ENCODE results near the gene OSBPL2.

OSBPL2 gene

GRCh38 chr20:62332989-62333819, 94.9 kb downstream of the OSBPL2 start:
- Mint-ChIP-seq H3K4me1 (ENCODE audit: low read depth) (no peaks in the 10 kb centered on the region), H3K4me3 (no peak overlapping the region), H3K27me3 (ENCODE audit: low read depth) (no peaks in the 10 kb centered on the region), H3K36me3 (ENCODE audit: low read depth) (no peaks in the 10 kb centered on the region), H3K27ac (no peak overlapping the region), H3K9me3 (no peaks in the 10 kb centered on the region)

GRCh38 chr20:62333820-62334595, 95.7 kb downstream of the OSBPL2 start:
- no peak overlapping the region for H3K27ac Mint-ChIP-seq
- H3K4me3 Mint-ChIP-seq, result no peak overlapping the region
- no peaks in the 10 kb centered on the region for H3K36me3 Mint-ChIP-seq (ENCODE audit: low read depth)
- H3K27me3 Mint-ChIP-seq (ENCODE audit: low read depth), result no peaks in the 10 kb centered on the region
- H3K9me3 Mint-ChIP-seq, result no peaks in the 10 kb centered on the region
- H3K4me1 Mint-ChIP-seq (ENCODE audit: low read depth), result no peaks in the 10 kb centered on the region

DNA sequence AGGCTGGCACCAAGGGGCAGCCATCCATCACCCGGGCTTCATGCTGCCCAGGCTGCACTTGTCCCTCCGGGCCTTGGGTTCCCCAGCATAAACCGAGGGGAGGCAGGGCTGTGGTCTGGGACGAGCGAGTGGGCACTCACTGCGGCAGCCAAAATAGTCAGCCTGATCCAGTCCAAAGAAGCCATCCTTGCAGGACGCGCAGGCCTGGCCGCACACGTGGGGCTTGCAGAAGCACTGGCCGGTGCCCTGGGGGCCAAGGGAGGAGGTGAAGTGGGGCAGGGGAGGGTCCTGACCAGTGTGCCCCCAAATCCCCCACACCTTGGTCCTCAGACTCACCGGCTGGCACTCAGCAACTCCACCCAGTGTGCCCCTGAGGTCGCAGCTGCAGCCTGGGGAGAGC, 96.6 kb downstream of the OSBPL2 start:
- no peak overlapping the region for H3K27ac Mint-ChIP-seq
- H3K9me3 Mint-ChIP-seq, result no peaks in the 10 kb centered on the region
- no peak overlapping the region for H3K4me3 Mint-ChIP-seq
- H3K36me3 Mint-ChIP-seq (ENCODE audit: low read depth), result no peaks in the 10 kb centered on the region
- H3K27me3 Mint-ChIP-seq (ENCODE audit: low read depth), result no peaks in the 10 kb centered on the region
- H3K4me1 Mint-ChIP-seq (ENCODE audit: low read depth), result no peaks in the 10 kb centered on the region

- H3K36me3 Mint-ChIP-seq (ENCODE audit: low read depth), result no peaks in the 10 kb centered on the region
- no peaks in the 10 kb centered on the region for H3K9me3 Mint-ChIP-seq
- H3K27ac Mint-ChIP-seq, result no peak overlapping the region
- H3K4me1 Mint-ChIP-seq (ENCODE audit: low read depth), result no peaks in the 10 kb centered on the region
- H3K27me3 Mint-ChIP-seq (ENCODE audit: low read depth), result no peaks in the 10 kb centered on the region
- H3K4me3 Mint-ChIP-seq, result no peak overlapping the region
Observed at GRCh38 chr20:62335532-62335931, 97.2 kb downstream of the OSBPL2 start.

DNA sequence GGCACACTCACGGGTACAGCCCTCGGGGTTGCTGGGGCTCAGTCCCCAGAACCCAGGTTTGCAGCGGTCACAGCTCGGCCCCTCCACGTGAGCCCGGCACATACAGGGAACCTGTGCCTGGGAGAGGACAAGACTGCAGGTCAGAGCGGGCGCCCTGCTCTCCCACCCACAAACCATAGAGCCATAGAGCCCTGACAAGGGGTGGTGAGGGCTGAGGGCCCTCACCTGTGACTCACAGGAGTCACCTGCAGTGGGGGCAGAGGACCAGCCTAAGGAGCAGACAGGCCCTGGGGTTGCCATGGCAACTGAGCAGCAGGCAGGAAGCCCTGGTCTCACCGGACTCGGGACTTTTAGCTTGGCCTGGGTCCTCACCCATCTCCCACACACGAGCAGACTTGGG, 98.0 kb downstream of the OSBPL2 start:
- no peaks in the 10 kb centered on the region for H3K4me1 Mint-ChIP-seq (ENCODE audit: low read depth)
- no peaks in the 10 kb centered on the region for H3K9me3 Mint-ChIP-seq
- H3K4me3 Mint-ChIP-seq, result no peak overlapping the region
- H3K27me3 Mint-ChIP-seq (ENCODE audit: low read depth), result no peaks in the 10 kb centered on the region
- no peak overlapping the region for H3K27ac Mint-ChIP-seq
- no peaks in the 10 kb centered on the region for H3K36me3 Mint-ChIP-seq (ENCODE audit: low read depth)

DNA sequence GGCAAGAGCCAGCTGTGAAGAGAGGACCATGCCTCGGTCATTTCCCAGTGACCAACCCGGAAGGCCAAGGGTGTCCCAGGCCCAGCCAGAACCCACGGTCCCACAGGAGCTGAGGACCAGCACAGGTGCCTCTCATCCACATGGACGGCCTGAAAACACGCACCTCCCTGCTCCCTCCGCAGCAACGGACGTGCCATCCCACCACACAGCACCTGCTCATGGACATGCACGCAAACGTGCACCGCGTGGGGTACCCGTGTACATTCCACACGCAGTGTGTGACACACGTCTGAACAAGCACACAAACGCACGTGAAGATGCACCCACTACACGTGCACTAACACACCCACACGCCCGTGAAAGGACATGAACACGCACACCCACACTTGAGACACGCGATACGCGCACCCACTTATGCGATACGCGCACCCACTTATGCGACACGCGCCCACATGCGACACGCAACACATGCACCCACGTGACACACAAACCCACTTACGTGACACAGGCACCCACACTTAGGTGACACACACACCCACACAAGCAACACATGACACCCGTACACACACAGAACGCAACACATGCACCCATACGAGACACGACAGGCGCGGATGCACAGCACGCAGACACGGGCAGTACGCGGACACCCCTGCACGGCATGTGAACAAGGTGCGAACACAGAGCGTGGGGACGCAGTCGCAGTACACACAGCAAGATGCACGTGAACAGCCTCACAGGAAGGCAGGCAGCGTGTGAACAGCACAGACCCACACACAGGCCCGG, 98.6 kb downstream of the OSBPL2 start:
- Mint-ChIP-seq H3K27me3 (ENCODE audit: low read depth) (no peaks in the 10 kb centered on the region), H3K4me3 (no peak overlapping the region), H3K4me1 (ENCODE audit: low read depth) (no peaks in the 10 kb centered on the region), H3K9me3 (no peaks in the 10 kb centered on the region), H3K36me3 (ENCODE audit: low read depth) (no peaks in the 10 kb centered on the region), H3K27ac (no peak overlapping the region)

- H3K4me1 Mint-ChIP-seq (ENCODE audit: low read depth), result no peaks in the 10 kb centered on the region
- no peaks in the 10 kb centered on the region for H3K9me3 Mint-ChIP-seq
- no peaks in the 10 kb centered on the region for H3K36me3 Mint-ChIP-seq (ENCODE audit: low read depth)
- no peak overlapping the region for H3K27ac Mint-ChIP-seq
- no peak overlapping the region for H3K4me3 Mint-ChIP-seq
- no peaks in the 10 kb centered on the region for H3K27me3 Mint-ChIP-seq (ENCODE audit: low read depth)
Observed at GRCh38 chr20:62337558-62338293, 99.4 kb downstream of the OSBPL2 start.

DNA sequence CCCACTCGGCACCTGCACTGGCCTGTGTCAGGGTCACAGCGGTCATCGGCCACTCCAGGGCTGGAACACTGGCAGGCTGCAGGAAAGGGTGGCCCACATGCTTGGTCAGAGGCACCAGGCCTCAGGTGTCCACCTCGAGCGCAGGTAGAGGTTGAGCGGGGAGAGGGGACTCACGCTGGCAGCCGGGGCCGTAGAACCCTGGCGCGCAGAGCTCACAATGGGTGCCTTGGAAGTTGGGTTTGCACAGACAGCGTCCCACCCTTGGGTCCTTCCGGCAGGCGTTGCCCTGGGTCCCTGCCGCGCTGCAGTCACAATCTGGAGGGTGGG, 99.9 kb downstream of the OSBPL2 start:
- no peaks in the 10 kb centered on the region for H3K9me3 Mint-ChIP-seq
- H3K27me3 Mint-ChIP-seq (ENCODE audit: low read depth), result peaks cover 3% of the 10 kb centered on the region
- no peaks in the 10 kb centered on the region for H3K4me1 Mint-ChIP-seq (ENCODE audit: low read depth)
- no peak overlapping the region for H3K27ac Mint-ChIP-seq
- H3K4me3 Mint-ChIP-seq, result no peak overlapping the region
- H3K36me3 Mint-ChIP-seq (ENCODE audit: low read depth), result no peaks in the 10 kb centered on the region

DNA sequence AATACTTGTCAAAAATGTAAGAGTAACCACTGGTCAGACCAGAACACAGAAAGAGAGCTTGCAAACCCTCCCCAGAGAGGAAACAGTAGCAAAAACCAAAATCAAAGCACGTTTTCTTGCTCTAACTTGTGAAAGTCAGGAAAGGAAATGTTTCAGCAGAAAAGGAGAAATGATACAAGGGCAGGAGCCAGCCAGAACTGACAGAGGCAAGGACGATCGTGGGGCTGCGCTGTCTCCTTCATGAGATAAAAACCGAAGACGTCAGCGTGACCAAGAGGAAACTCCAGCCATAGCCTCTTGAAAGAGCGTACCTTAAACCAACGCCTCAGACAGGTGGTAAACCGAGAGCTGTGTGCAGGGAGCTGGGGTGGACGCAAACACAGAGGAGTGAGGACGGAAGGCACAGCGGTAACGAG, 101.3 kb downstream of the OSBPL2 start:
- no peaks in the 10 kb centered on the region for H3K4me1 Mint-ChIP-seq (ENCODE audit: low read depth)
- no peaks in the 10 kb centered on the region for H3K36me3 Mint-ChIP-seq (ENCODE audit: low read depth)

GRCh38 chr20:62342910-62343309, 104.6 kb downstream of the OSBPL2 start:
- Mint-ChIP-seq H3K4me3 (no peak overlapping the region), H3K27ac (no peak overlapping the region), H3K36me3 (ENCODE audit: low read depth) (no peaks in the 10 kb centered on the region)

More for the DNA sequence above, 101.3 kb downstream of the OSBPL2 start:
- peaks cover 4% of the 10 kb centered on the region for H3K27me3 Mint-ChIP-seq (ENCODE audit: low read depth)
- no peaks in the 10 kb centered on the region for H3K9me3 Mint-ChIP-seq
- H3K27ac Mint-ChIP-seq, result no peak overlapping the region
- no peak overlapping the region for H3K4me3 Mint-ChIP-seq

GRCh38 chr20:62344092-62344491, 105.8 kb downstream of the OSBPL2 start:
- Mint-ChIP-seq H3K4me3 (no peak overlapping the region), H3K4me1 (ENCODE audit: low read depth) (peaks cover 2% of the 10 kb centered on the region)

More at GRCh38 chr20:62342910-62343309, 104.6 kb downstream of the OSBPL2 start:
- Mint-ChIP-seq H3K4me1 (ENCODE audit: low read depth) (no peaks in the 10 kb centered on the region), H3K9me3 (no peaks in the 10 kb centered on the region), H3K27me3 (ENCODE audit: low read depth) (peaks cover 4% of the 10 kb centered on the region)

GRCh38 chr20:62344782-62345181, 106.5 kb downstream of the OSBPL2 start:
- H3K4me1 Mint-ChIP-seq (ENCODE audit: low read depth), result peaks cover 2% of the 10 kb centered on the region
- H3K36me3 Mint-ChIP-seq (ENCODE audit: low read depth), result peaks cover 4% of the 10 kb centered on the region
- H3K9me3 Mint-ChIP-seq, result peaks cover 9% of the 10 kb centered on the region
- H3K27me3 Mint-ChIP-seq (ENCODE audit: low read depth), result peaks cover 4% of the 10 kb centered on the region
- H3K4me3 Mint-ChIP-seq, result no peak overlapping the region
- H3K27ac Mint-ChIP-seq, result no peak overlapping the region

More at GRCh38 chr20:62344092-62344491, 105.8 kb downstream of the OSBPL2 start:
- H3K9me3 Mint-ChIP-seq, result peaks cover 5% of the 10 kb centered on the region
- H3K27ac Mint-ChIP-seq, result no peak overlapping the region
- H3K27me3 Mint-ChIP-seq (ENCODE audit: low read depth), result peaks cover 4% of the 10 kb centered on the region
- H3K36me3 Mint-ChIP-seq (ENCODE audit: low read depth), result peaks cover 2% of the 10 kb centered on the region
